ENCODE results near the gene MANF.

The MANF gene

GRCh38 chr3:51397392-51397791 is 12.3 kb downstream of the MANF start:
- Histone ChIP-seq H3K4me2 (ENCODE audit: low read length) (no peak overlapping the region), H3K27ac (ENCODE audit: low read depth, low read length) (no peak overlapping the region), H3F3A (ENCODE audit: control insufficient read depth, insufficient read depth) (peaks cover 24% of the 10 kb centered on the region), H4K20me1 (ENCODE audit: control insufficient read depth, insufficient read depth, low read depth, low read length) (peaks cover 12% of the 10 kb centered on the region), H3K4me1 (ENCODE audit: control insufficient read depth, low read length) (peaks cover 21% of the 10 kb centered on the region), H3K4me3 (ENCODE audit: low read length) (no peak overlapping the region), H3K9me3 (ENCODE audit: control insufficient read depth, insufficient read depth, low read length) (no peaks in the 10 kb centered on the region), H3K27me3 (ENCODE audit: control insufficient read depth, low read length) (no peaks in the 10 kb centered on the region), H3K79me2 (ENCODE audit: control insufficient read depth, low read length) (peaks cover 50% of the 10 kb centered on the region), H3K36me3 (ENCODE audit: control insufficient read depth, low read length) (peaks cover 90% of the 10 kb centered on the region), H3K9me2 (replicated peaks; ENCODE audit: control insufficient read depth, low read length) (no peaks in the 10 kb centered on the region)
- TF ChIP-seq CTCF (IDR thresholded peaks at IDR 0.05; ENCODE audit: low read depth, low read length, poor library complexity, severe bottlenecking) (no peak), EZH2phosphoT487 (IDR thresholded peaks at IDR 0.05; ENCODE audit: borderline replicate concordance, low read length) (no peak)

GRCh38 chr3:51398595-51399310 is 13.7 kb downstream of the MANF start:
- Histone ChIP-seq H3K4me2 (ENCODE audit: low read length) (no peak overlapping the region), H3K79me2 (ENCODE audit: control insufficient read depth, low read length) (peaks cover 36% of the 10 kb centered on the region), H3K4me1 (ENCODE audit: control insufficient read depth, low read length) (peaks cover 7% of the 10 kb centered on the region), H3K9me3 (ENCODE audit: control insufficient read depth, insufficient read depth, low read length) (no peaks in the 10 kb centered on the region), H3K27me3 (ENCODE audit: control insufficient read depth, low read length) (no peaks in the 10 kb centered on the region), H3K4me3 (ENCODE audit: low read length) (no peak overlapping the region), H3K9me2 (replicated peaks; ENCODE audit: control insufficient read depth, low read length) (no peaks in the 10 kb centered on the region), H3K36me3 (ENCODE audit: control insufficient read depth, low read length) (peaks cover 88% of the 10 kb centered on the region), H3K27ac (ENCODE audit: low read depth, low read length) (no peak overlapping the region), H3F3A (ENCODE audit: control insufficient read depth, insufficient read depth) (peaks cover 24% of the 10 kb centered on the region), H4K20me1 (ENCODE audit: control insufficient read depth, insufficient read depth, low read depth, low read length) (no peaks in the 10 kb centered on the region; the same call in 1 of the 2 replicates)
- TF ChIP-seq CTCF (IDR thresholded peaks at IDR 0.05; ENCODE audit: low read depth, low read length, poor library complexity, severe bottlenecking) (no peak), EZH2phosphoT487 (IDR thresholded peaks at IDR 0.05; ENCODE audit: borderline replicate concordance, low read length) (no peak)

- no peaks in the 10 kb centered on the region for H4K20me1 ChIP-seq (ENCODE audit: control insufficient read depth, insufficient read depth, low read depth, low read length)
- H3K36me3 ChIP-seq (ENCODE audit: control insufficient read depth, low read length): peaks cover 87% of the 10 kb centered on the region
- peaks cover 25% of the 10 kb centered on the region for H3K79me2 ChIP-seq (ENCODE audit: control insufficient read depth, low read length)
- no peak overlapping the region for H3K4me3 ChIP-seq (ENCODE audit: low read length)
- H3K27me3 ChIP-seq (ENCODE audit: control insufficient read depth, low read length): no peaks in the 10 kb centered on the region
- H3K9me2 ChIP-seq (replicated peaks; ENCODE audit: control insufficient read depth, low read length): no peaks in the 10 kb centered on the region
- H3K4me1 ChIP-seq (ENCODE audit: control insufficient read depth, low read length): peaks cover 4% of the 10 kb centered on the region; the same call in 1 of the 2 replicates
- TF ChIP-seq EZH2phosphoT487 (IDR thresholded peaks at IDR 0.05; ENCODE audit: borderline replicate concordance, low read length) (no peak), CTCF (IDR thresholded peaks at IDR 0.05; ENCODE audit: low read depth, low read length, poor library complexity, severe bottlenecking) (no peak)
- no peaks in the 10 kb centered on the region for H3K9me3 ChIP-seq (ENCODE audit: control insufficient read depth, insufficient read depth, low read length)
- no peak overlapping the region for H3K27ac ChIP-seq (ENCODE audit: low read depth, low read length)
- H3K4me2 ChIP-seq (ENCODE audit: low read length): no peak overlapping the region
- peaks cover 24% of the 10 kb centered on the region for H3F3A ChIP-seq (ENCODE audit: control insufficient read depth, insufficient read depth)
Measured at GRCh38 chr3:51400166-51400565, 15.1 kb downstream of the MANF start.

All from DOHH2 (cell line).